LNCaP clone FGC (cell line): ENCODE data around the gene CD1B.
"Not testable (repeated sequence)": the region's sequence is repeated elsewhere in the genome, so short reads cannot be mapped to it uniquely, and the experiment has no call there.

Experiments
- DNase-seq: peaks from one replicate; pipeline ENCODE4 v3.0.0-alpha.2; 2011; ENCODE audit warnings: low read depth
- H3K4me3 ChIP-seq: 2 replicates; pipeline ENCODE4 v1.5.1; 2011; ENCODE audit warnings: mild to moderate bottlenecking, low read depth, low read length, control low read depth
- CTCF ChIP-seq: IDR thresholded peaks from 2 replicates; pipeline ENCODE4 v1.5.1; 2012; ENCODE audit warnings: mild to moderate bottlenecking; ENCODE audit not compliant: control insufficient read depth, insufficient read depth; ENCODE audit errors: extremely low read depth

CD1B gene

DNA sequence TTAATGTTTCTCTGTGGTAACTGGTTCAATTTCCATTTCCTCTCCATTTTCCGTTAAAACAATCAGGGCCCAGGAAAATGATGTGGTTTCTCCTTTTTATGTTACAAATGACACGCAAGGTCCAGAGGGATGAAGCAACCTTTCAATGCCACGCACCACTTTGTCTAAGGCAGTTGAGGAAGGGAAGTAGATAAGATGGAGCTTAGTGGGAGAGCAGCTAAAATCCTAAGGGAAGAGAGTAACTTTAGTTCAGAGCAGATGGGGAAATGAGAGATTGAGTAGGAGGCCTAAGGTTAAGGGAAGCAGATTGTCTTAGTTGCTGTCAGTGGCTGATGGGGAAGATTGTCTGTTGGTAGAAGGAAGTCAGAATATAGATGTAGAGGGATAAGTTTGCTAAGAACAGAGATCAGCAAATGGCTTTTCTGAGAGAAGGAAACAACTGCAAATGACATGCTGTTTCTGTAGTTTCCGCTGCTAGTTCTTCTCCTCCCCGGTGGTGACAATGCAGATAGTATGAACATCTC lies 40.9 kb downstream of the CD1B start:
- no peak for DNase-seq
- TF ChIP-seq CTCF: no peak
- H3K4me3 ChIP-seq: no peak overlapping the region

DNA sequence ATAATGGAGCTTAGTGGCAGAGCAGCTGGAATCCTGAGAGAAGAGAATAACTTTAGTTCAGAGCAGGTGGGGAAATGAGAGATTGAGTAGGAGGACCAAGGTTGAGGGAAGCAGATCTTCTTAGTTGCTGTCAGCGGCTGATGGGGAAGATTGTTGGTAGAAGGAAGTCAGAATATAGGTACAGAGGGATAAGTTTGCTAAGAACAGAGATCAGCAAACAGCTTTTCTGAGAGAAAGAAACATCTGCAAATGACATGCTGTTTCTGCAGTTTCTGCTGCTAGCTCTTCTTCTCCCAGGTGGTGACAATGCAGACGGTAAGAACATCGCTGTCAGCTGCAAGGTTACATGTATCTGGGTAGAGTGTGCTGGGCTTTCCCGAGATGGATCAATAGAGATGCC lies 41.5 kb downstream of the CD1B start, which contains the start of gene CD1C:
TSS of gene CD1C (plus strand) at position 113 of the 400 bp plus-strand sequence. CDS start at position 255, 142 bp downstream.
- no peak for TF ChIP-seq CTCF
- no peak for DNase-seq
- H3K4me3 ChIP-seq: no peak within 1 kb of the TSS

GRCh38 chr1:158286941-158287346 lies 44.4 kb downstream of the CD1B start:
- no peak for TF ChIP-seq CTCF
- DNase-seq: no peak
- H3K4me3 ChIP-seq: no peak overlapping the region

DNA sequence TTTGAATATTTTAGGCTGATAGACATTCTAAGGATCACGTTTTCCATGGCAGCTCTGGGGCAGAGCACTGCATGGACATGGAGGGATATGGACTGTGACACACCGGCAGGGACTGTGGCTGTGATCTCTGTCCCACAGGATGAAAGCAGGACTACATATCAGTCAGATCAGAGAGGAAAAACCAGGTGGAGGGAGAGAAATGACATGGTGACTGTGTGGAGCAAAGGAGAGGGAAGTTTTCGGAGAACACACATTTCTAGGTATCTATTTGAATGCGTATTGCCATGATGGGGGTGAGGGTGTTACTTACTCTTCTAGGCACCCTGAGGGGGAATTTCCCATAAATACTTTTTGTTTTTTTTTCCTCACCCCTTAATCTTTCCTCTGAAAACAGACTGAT lies 44.8 kb downstream of the CD1B start:
- no peak for TF ChIP-seq CTCF
- H3K4me3 ChIP-seq: no peak overlapping the region
- no peak for DNase-seq

DNA sequence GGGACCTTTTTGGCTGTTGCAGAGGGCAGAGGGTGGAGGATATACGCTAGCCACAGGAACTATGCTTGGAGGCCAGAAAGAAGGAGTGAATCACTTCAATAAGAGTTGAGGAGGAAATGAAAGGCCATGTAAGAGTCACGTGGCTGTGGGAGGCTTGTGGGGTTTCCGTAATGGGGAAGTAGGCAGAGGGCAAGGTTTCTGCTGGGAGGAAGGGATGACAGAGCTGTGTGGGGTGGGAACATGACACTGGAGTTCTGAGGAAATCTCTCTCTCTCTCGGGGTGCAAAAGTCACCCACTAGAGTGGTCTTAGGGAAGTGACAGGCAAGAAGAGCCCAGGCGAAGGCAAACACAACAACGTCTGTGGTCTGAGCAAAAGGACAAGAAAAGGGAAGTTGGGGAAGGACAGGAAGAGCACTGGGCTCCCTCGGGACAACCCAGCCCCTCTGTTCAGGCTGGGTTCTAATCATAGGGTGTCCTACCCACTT lies 45.5 kb downstream of the CD1B start:
- TF ChIP-seq CTCF: no peak
- no peak overlapping the region for H3K4me3 ChIP-seq
- DNase-seq: no peak

DNA sequence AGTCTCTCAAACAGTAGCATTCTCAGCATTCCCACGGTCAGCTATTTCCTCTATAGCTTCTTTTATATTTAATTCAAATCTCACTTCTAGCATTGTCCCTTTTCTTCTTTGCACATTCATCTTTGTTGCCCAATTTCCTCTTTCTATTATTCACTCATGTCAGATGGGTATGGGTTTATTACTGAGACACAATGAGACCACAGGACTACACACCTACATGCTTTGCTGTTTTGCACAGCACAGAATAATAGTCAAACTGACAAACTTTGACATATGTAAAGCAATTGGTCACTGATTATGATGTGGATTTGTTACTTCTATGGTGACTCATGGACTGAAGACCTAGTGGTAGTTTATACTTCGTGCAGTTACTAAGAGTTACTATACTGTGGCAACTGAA lies 47.4 kb downstream of the CD1B start:
- no peak for DNase-seq
- no peak for TF ChIP-seq CTCF

GRCh38 chr1:158282421-158282820 lies 48.9 kb downstream of the CD1B start:
- H3K4me3 ChIP-seq, DNase-seq: not testable (repeated sequence)

More for the DNA sequence above, 47.4 kb downstream of the CD1B start:
- H3K4me3 ChIP-seq: no peak overlapping the region
